GM18502 (cell line): ENCODE measurements around the gene GRK3.

Experiments
- ATAC-seq: cut with Tn5 transposase; IDR thresholded peaks from one replicate; pipeline ENCODE4 v1.9.1; 2021; ENCODE audit warnings: mild to moderate bottlenecking; ENCODE audit not compliant: unreplicated experiment, poor library complexity

The GRK3 gene

DNA sequence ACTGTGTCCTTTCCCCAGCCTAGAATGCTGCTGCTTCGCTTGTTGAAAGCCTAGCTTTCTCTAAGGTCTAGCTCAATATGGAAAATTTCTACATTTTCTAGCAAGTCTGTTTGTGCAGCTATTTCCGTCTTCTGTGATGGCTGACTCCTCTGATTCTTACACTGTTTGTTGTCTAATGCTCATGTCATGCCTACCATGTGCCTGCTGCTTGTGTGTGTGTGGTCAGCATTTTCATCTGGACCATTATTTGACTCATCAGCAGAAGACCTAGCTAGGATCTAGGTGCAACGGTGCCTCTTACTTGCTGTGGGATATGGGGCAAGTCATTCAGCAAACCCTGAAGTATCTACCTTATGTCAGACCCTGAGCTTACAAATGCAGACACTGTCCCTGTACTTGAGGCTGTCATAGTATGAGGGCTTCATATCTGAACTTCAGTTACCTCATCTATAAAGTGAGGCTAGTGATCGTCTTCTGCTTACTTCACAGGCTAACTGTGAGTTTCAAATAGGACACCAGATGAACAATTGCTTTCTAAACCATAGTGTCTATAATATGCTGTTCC is 91.0 kb downstream of the GRK3 start:
- ATAC-seq, result no peak

GRCh38 chr22:25656724-25657123 is 92.2 kb downstream of the GRK3 start:
- ATAC-seq, result peak; percentile 90

- no peak for ATAC-seq
Observed at GRCh38 chr22:25658633-25659032, 94.2 kb downstream of the GRK3 start.

DNA sequence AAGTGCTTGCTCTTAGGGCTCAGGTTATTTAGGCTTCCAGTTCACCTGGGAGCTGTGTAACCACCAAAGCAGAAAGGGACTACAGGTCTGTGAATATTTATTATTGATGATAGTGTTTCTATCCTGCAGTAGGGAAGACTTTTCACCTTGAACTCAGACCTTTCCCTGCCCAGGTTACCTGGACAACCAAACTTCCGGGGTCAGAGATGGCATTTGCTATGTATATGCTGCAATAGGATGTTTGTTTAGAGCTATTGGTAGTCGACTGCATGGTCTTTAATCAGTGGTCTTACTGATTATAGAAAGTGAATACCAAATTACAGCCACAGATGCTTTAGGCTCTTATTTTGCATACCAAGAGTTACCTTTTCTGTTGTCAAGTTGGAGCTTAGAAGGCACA is 94.9 kb downstream of the GRK3 start:
- no peak for ATAC-seq

- ATAC-seq, result no peak
Observed at GRCh38 chr22:25660336-25660735, 95.9 kb downstream of the GRK3 start.

DNA sequence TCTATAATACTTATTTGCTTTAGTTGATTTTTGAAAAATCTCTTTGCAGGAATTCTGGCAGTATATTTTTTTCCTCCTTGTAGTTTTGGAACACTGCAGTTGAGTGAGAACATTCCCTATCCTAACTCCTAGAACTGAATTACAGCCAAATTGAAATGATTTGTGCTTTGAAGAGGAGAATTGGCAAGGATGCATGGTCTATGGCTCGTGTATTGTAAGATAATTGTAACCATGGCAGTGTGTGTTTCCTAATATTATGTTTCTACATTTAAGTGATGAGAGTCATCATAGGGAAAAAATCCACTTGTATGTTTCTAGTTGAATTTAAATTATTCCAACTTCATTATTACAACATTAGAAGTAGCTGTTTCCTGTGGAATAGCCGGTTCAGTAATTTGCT is 96.6 kb downstream of the GRK3 start:
- ATAC-seq, result no peak

GRCh38 chr22:25663654-25664053 is 99.2 kb downstream of the GRK3 start:
- ATAC-seq, result no peak

DNA sequence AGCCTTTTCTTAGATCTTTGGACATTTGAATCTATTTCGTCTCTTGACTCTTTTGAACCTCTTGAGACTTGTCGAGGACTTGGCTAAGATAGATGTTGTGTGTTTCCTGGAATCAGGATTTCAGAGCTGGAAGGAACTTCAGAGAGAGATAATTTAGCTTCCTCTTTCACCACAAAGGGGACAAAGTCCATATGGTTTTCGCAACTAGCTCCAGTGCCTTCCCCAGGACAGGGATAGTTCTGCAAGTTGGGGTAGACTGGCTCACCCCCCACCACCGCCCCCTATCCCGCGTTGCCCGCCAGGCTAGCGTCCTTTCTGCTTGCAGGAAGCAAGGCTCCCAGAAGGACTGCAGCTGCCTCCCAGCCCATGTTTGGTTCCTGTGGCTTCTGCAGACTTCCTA is 101.8 kb downstream of the GRK3 start:
- no peak for ATAC-seq

DNA sequence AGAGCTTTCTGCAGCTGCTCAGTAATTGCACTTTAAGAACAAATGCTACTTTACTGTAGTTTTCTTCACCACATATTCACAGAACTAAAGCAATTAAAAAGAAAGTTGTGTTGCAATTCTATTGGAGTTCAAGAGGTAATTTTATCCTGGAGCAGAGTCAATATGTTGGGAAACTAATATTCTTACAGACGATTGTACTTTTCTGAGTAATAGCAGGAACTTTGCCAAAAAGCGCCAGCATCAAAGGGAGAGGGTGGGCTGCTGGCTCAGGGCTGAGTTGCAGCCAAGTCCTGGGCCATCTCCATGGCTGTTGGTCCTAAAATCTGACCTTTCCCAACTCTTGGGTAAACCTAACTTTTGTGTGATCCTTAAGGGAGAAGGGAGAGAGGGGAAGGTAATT is 104.0 kb downstream of the GRK3 start:
- no peak for ATAC-seq

- no peak for ATAC-seq
Observed at GRCh38 chr22:25669253-25670069, 105.0 kb downstream of the GRK3 start.

GRCh38 chr22:25670070-25670461 is 105.6 kb downstream of the GRK3 start:
- no peak for ATAC-seq

- ATAC-seq, result no peak
Observed at GRCh38 chr22:25672289-25673084, 108.0 kb downstream of the GRK3 start.

DNA sequence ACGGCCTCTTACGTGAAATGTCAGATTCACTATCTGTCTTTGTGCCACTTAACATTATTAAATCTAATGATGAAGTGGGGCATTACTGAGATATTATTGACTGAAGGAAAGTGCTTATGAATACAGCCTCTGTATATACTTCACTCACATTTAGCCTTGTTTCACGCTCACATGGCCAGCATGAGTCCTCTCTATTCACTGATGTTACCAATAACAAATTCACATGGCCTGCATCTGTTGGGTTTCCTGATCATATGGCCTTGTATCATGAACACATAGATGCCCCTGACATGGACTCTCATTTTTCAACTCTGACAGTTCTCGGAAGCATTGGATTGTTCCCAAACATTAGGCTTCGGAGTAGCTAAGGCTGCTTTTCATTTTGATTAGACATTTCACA is 109.2 kb downstream of the GRK3 start:
- no peak for ATAC-seq

- no peak for ATAC-seq
Observed at GRCh38 chr22:25677631-25678030, 113.2 kb downstream of the GRK3 start.

- ATAC-seq, result no peak
Observed at GRCh38 chr22:25680051-25680450, 115.6 kb downstream of the GRK3 start.

GRCh38 chr22:25680956-25681355 is 116.5 kb downstream of the GRK3 start:
- no peak for ATAC-seq

GRCh38 chr22:25682109-25682508 is 117.6 kb downstream of the GRK3 start:
- no peak for ATAC-seq

- no peak for ATAC-seq
Observed at GRCh38 chr22:25688627-25689026, 124.2 kb downstream of the GRK3 start.

- no peak for ATAC-seq
Observed at GRCh38 chr22:25689631-25690030, 125.2 kb downstream of the GRK3 start.

- no peak for ATAC-seq
Observed at GRCh38 chr22:25690798-25691197, 126.3 kb downstream of the GRK3 start.
